ENCODE results near the gene LDLRAD4.

GRCh38 chr18:13412017-13412416 lies 193.5 kb downstream of the LDLRAD4 start:
- TF ChIP-seq TOX (CRISPR knock-in tag; IDR thresholded peaks at IDR 0.05; ENCODE audit: borderline replicate concordance) (no peak), SNAI2 (CRISPR knock-in tag; IDR thresholded peaks at IDR 0.05) (no peak), ZNF8 (CRISPR knock-in tag; IDR thresholded peaks at IDR 0.05) (no peak), PATZ1 (CRISPR knock-in tag; IDR thresholded peaks at IDR 0.05; ENCODE audit: borderline replicate concordance) (no peak), ARNTL (CRISPR knock-in tag; IDR thresholded peaks at IDR 0.05; ENCODE audit: borderline replicate concordance, low read depth) (no peak), ZNF70 (CRISPR knock-in tag; IDR thresholded peaks at IDR 0.05) (no peak)

All from SK-N-SH treated with all-trans-retinoic acid at 6 μM for 48 hours (cell line).